Chondrocyte (in vitro differentiated cells): Measurements from ENCODE around the gene GRM3. TPM values are rescaled to one million over a fixed set of nuclear protein-coding genes. Genes with fewer than 3 reads are reported as not detected.

Source experiments
- DNase-seq: peaks from one replicate; pipeline ENCODE4 v3.0.0; 2021; ENCODE audit warnings: mixed read lengths, low spot score
- H3K27ac Mint-ChIP-seq: one replicate; pipeline ENCODE4 v1.8.0; 2021; ENCODE audit warnings: mild to moderate bottlenecking, moderate library complexity, mixed read lengths; ENCODE audit not compliant: unreplicated experiment
- H3K27me3 Mint-ChIP-seq: 2 replicates; pipeline ENCODE4 v1.8.0; 2021; ENCODE audit warnings: low read depth, mixed read lengths
- H3K36me3 Mint-ChIP-seq: 2 replicates; pipeline ENCODE4 v1.8.0; 2021; ENCODE audit warnings: low read depth, mixed read lengths
- H3K4me1 Mint-ChIP-seq: 2 replicates; pipeline ENCODE4 v1.8.0; 2021; ENCODE audit warnings: low read depth, mild to moderate bottlenecking, mixed read lengths
- H3K4me3 Mint-ChIP-seq: one replicate; pipeline ENCODE4 v1.8.0; 2021; ENCODE audit warnings: mild to moderate bottlenecking, moderate library complexity, mixed read lengths; ENCODE audit not compliant: unreplicated experiment
- H3K9me3 Mint-ChIP-seq: 2 replicates; pipeline ENCODE4 v1.8.0; 2021; ENCODE audit warnings: low read depth, mixed read lengths
- CTCF ChIP-seq: fragments of 200-600 bp; sonication (generic); IDR thresholded peaks from 2 replicates; pipeline ENCODE4 v1.5.0; 2021; ENCODE audit warnings: antibody characterized with exemption, mild to moderate bottlenecking, moderate library complexity
- total RNA-seq: library from RNA; stranded (reverse); gene quantifications from 3 replicates; pipeline ENCODE4 v1.2.1, GENCODE V29; 2021

Gene GRM3
- total RNA-seq, 1 donor from 2014 or later: not detected

- DNase-seq: no peak
- peaks cover 33% of the 10 kb centered on the region for H3K27me3 Mint-ChIP-seq
- peaks cover 17% of the 10 kb centered on the region for H3K4me1 Mint-ChIP-seq
- no peak overlapping the region for H3K4me3 Mint-ChIP-seq
- TF ChIP-seq CTCF: no peak
- no peak overlapping the region for H3K27ac Mint-ChIP-seq
- no peaks in the 10 kb centered on the region for H3K36me3 Mint-ChIP-seq
- H3K9me3 Mint-ChIP-seq: no peaks in the 10 kb centered on the region
Observed at GRCh38 chr7:86648169-86648568, 4.5 kb downstream of the GRM3 start.

- Mint-ChIP-seq H3K36me3 (no peaks in the 10 kb centered on the region), H3K27ac (no peak overlapping the region), H3K4me1 (no peaks in the 10 kb centered on the region), H3K4me3 (no peak overlapping the region), H3K9me3 (no peaks in the 10 kb centered on the region), H3K27me3 (peaks cover 9% of the 10 kb centered on the region)
- DNase-seq: no peak
- no peak for TF ChIP-seq CTCF
Observed at GRCh38 chr7:86653919-86654659, 10.4 kb downstream of the GRM3 start.

GRCh38 chr7:86657948-86658347 lies 14.2 kb downstream of the GRM3 start:
- Mint-ChIP-seq H3K27me3 (peaks cover 1% of the 10 kb centered on the region), H3K4me3 (no peak overlapping the region), H3K4me1 (no peaks in the 10 kb centered on the region), H3K36me3 (no peaks in the 10 kb centered on the region), H3K9me3 (no peaks in the 10 kb centered on the region), H3K27ac (no peak overlapping the region)
- DNase-seq: no peak
- no peak for TF ChIP-seq CTCF

- no peak for TF ChIP-seq CTCF
- no peak for DNase-seq
- Mint-ChIP-seq H3K4me3 (no peak overlapping the region), H3K4me1 (no peaks in the 10 kb centered on the region), H3K27ac (no peak overlapping the region), H3K36me3 (no peaks in the 10 kb centered on the region), H3K27me3 (peaks cover 4% of the 10 kb centered on the region), H3K9me3 (no peaks in the 10 kb centered on the region)
Observed at GRCh38 chr7:86660950-86661462, 17.3 kb downstream of the GRM3 start.

- H3K27ac Mint-ChIP-seq: no peak overlapping the region
- no peak for TF ChIP-seq CTCF
- H3K9me3 Mint-ChIP-seq: no peaks in the 10 kb centered on the region
- no peaks in the 10 kb centered on the region for H3K36me3 Mint-ChIP-seq
- peaks cover 7% of the 10 kb centered on the region for H3K27me3 Mint-ChIP-seq
- DNase-seq: no peak
- no peak overlapping the region for H3K4me3 Mint-ChIP-seq
- H3K4me1 Mint-ChIP-seq: no peaks in the 10 kb centered on the region
Observed at GRCh38 chr7:86664486-86664885, 20.8 kb downstream of the GRM3 start.
